Right lobe of liver (tissue), 6 donors: Measurements from ENCODE around the gene KCNT1. TPM values are rescaled to one million over a fixed set of nuclear protein-coding genes. Genes with fewer than 3 reads are reported as not detected.

Experiments
- ATAC-seq, 4 donors: fragments of 200-7000 bp; cut with Tn5 transposase; one replicate each; pipeline ENCODE4 v1.9.1; 2020; ENCODE audit warnings: mild to moderate bottlenecking in 4 of 4, moderate library complexity in 4 of 4
- DNase-seq, 3 donors: peaks; one replicate each; pipeline ENCODE4 v3.0.0-alpha.2; 2020
- H3K27ac ChIP-seq, 3 donors: fragments of 200-600 bp; one replicate each; pipeline ENCODE4 v1.8.0; 2022
- H3K27me3 ChIP-seq, 2 donors: fragments of 200-600 bp; one replicate each; pipeline ENCODE4 v1.8.0; 2022
- H3K36me3 ChIP-seq, 4 donors: fragments of 200-600 bp; sonication (generic) in 1 of 4; one replicate each; pipeline versions ENCODE4 v1.5.1 to v1.8.0; 2017 to 2022; ENCODE audit warnings: control low read depth in 1 of 4
- H3K4me1 ChIP-seq, 4 donors: fragments of 200-600 bp; sonication (generic) in 1 of 4; one replicate each; pipeline versions ENCODE4 v1.5.1 to v1.8.0; 2017 to 2022; ENCODE audit warnings: control low read depth in 1 of 4
- H3K4me3 ChIP-seq, 3 donors: fragments of 200-600 bp; one replicate each; pipeline ENCODE4 v1.8.0; 2022
- H3K9me3 ChIP-seq, 4 donors: fragments of 200-600 bp; sonication (generic) in 1 of 4; one replicate each; pipeline versions ENCODE4 v1.5.1 to v1.8.0; 2017 to 2022; ENCODE audit warnings: control low read depth in 1 of 4
- CTCF ChIP-seq, 4 donors: fragments of 200-600 bp in 3 of 4; fragments of 450-650 bp in 1 of 4; IDR thresholded peaks; one replicate each; pipeline versions ENCODE4 v1.5.1 to v1.8.0; 2016 to 2022; ENCODE audit warnings: antibody characterized with exemption in 4 of 4, mild to moderate bottlenecking in 2 of 4
- POLR2A ChIP-seq: fragments of 450-650 bp; IDR thresholded peaks from one replicate; pipeline ENCODE4 v1.6.1; 2017; ENCODE audit warnings: antibody characterized with exemption, mild to moderate bottlenecking
- WGBS: methylation state at CpG from one replicate; pipeline ENCODE4 v1.1.6; 2018; ENCODE audit warnings: low coverage, low lambda C conversion rate; ENCODE audit not compliant: insufficient coverage; ENCODE audit errors: missing lambda C conversion rate; 5-methylcytosine and 5-hydroxymethylcytosine counted together
- intact Hi-C, 2 donors: fragments of 100-400 bp; cut with DNase I; formaldehyde crosslinking; loops; one replicate each; pipeline versions ENCODE4 v1.11.2 to v1.14.1; 2022
- total RNA-seq, 6 experiments: library from RNA; depleted of rRNA in 2 of 6; stranded (reverse); fragments of >200 nt in 2 of 6; fragmentation: NEBNext Ultra II Directional in 3 of 6; extraction: Animal tissue kit (Norgen Biotek cat#: 25700) in 3 of 6; gene quantifications; one replicate each; pipeline versions ENCODE4 v1.1.0 to v1.2.4, GENCODE V29; 2016 to 2023
- donor health status: DM: no; HTN: yes; CAD: no.
- donor health status: DM: no; HTN: no; CAD: no.
- donor health status: DM: no; HTN: no; CAD: no.
- donor health status: DM: no; HTN: yes; CAD: no.
- donor health status: DM: no; HTN: yes; CAD: no.

The KCNT1 gene
- total RNA-seq, 6 experiments from 2014 or later: not detected

- 60% methylated on average over 4 of the region's 19 CpGs for WGBS
- intact Hi-C loops: no loop called here
- H3K27me3 ChIP-seq: no peaks in the 10 kb centered on the region
- no peak overlapping the region for H3K27ac ChIP-seq
- ATAC-seq: no peak
- H3K36me3 ChIP-seq: no peaks in the 10 kb centered on the region
- H3K9me3 ChIP-seq: no peaks in the 10 kb centered on the region
- no peak for DNase-seq
- no peak overlapping the region for H3K4me3 ChIP-seq
- no peak for TF ChIP-seq CTCF (IDR thresholded peaks at IDR 0.05)
- no peak for TF ChIP-seq POLR2A
- H3K4me1 ChIP-seq: no peaks in the 10 kb centered on the region
Observed at GRCh38 chr9:135770203-135770535, 68.2 kb downstream of the KCNT1 start.

GRCh38 chr9:135770771-135771170 lies 68.8 kb downstream of the KCNT1 start:
- 80% methylated on average over 17 of the region's 26 CpGs for WGBS
- Histone ChIP-seq H3K27me3 (no peaks in the 10 kb centered on the region), H3K27ac (no peak overlapping the region), H3K36me3 (no peaks in the 10 kb centered on the region), H3K9me3 (no peaks in the 10 kb centered on the region), H3K4me3 (no peak overlapping the region), H3K4me1 (no peaks in the 10 kb centered on the region)
- no peak for ATAC-seq
- no peak for DNase-seq
- intact Hi-C loops: no loop called here
- TF ChIP-seq CTCF (IDR thresholded peaks at IDR 0.05): no peak
- no peak for TF ChIP-seq POLR2A

GRCh38 chr9:135771401-135772051 lies 69.5 kb downstream of the KCNT1 start:
- TF ChIP-seq POLR2A: no peak
- no peak for TF ChIP-seq CTCF (IDR thresholded peaks at IDR 0.05)
- DNase-seq (no peak), ATAC-seq (no peak)
- H3K4me3 ChIP-seq: no peak overlapping the region
- intact Hi-C loops: no loop called here
- no peak overlapping the region for H3K27ac ChIP-seq
- H3K36me3 ChIP-seq: no peaks in the 10 kb centered on the region
- no peaks in the 10 kb centered on the region for H3K27me3 ChIP-seq
- no peaks in the 10 kb centered on the region for H3K9me3 ChIP-seq
- WGBS: no CpG with 5 or more reads among the region's 21 CpGs
- H3K4me1 ChIP-seq: no peaks in the 10 kb centered on the region

GRCh38 chr9:135772056-135772646 lies 70.2 kb downstream of the KCNT1 start:
- TF ChIP-seq CTCF (IDR thresholded peaks at IDR 0.05) (no peak), POLR2A (no peak)
- Histone ChIP-seq H3K4me1 (no peaks in the 10 kb centered on the region), H3K27ac (no peak overlapping the region), H3K4me3 (no peak overlapping the region), H3K9me3 (no peaks in the 10 kb centered on the region), H3K36me3 (no peaks in the 10 kb centered on the region), H3K27me3 (no peaks in the 10 kb centered on the region)
- ATAC-seq (no peak), DNase-seq (no peak)
- no CpG with 5 or more reads among the region's 13 CpGs for WGBS
- intact Hi-C loops: no loop called here
